Measurements from ENCODE around the gene LAMA3.

GRCh38 chr18:23735021-23735464 is 45.8 kb downstream of the LAMA3 start:
- TF ChIP-seq ZNF274 (IDR thresholded peaks at IDR 0.05; ENCODE audit: low read depth, low read length) (no peak), POLR2A (IDR thresholded peaks at IDR 0.05; ENCODE audit: borderline replicate concordance, extremely low read depth, insufficient read depth, insufficient read length) (no peak), REST (IDR thresholded peaks at IDR 0.05; ENCODE audit: low read depth) (no peak), YY1 (IDR thresholded peaks at IDR 0.05; ENCODE audit: extremely low read depth, insufficient replicate concordance, low read depth, low read length) (no peak), CTCF (IDR thresholded peaks at IDR 0.05 in 2 of 3, conservative IDR thresholded peaks at IDR 0.05 in 1 of 3; ENCODE audit: borderline replicate concordance in 1 of 3, insufficient read depth in 1 of 3, low read depth in 2 of 3, low read length in 2 of 3) (no peak), SRF (IDR thresholded peaks at IDR 0.05; ENCODE audit: low read depth) (no peak)

Data from HCT116 (cell line).